ENCODE measurements around the gene IREB2.
A peak's percentile ranks its signal among the peaks of the same experiment; 100 is the strongest.
"Not testable (repeated sequence)": the region's sequence is repeated elsewhere in the genome, so short reads cannot be mapped to it uniquely, and the experiment has no call there.

Gene IREB2

GRCh38 chr15:78492872-78493271 lies 54.9 kb downstream of the IREB2 start:
- no peak for DNase-seq

DNA sequence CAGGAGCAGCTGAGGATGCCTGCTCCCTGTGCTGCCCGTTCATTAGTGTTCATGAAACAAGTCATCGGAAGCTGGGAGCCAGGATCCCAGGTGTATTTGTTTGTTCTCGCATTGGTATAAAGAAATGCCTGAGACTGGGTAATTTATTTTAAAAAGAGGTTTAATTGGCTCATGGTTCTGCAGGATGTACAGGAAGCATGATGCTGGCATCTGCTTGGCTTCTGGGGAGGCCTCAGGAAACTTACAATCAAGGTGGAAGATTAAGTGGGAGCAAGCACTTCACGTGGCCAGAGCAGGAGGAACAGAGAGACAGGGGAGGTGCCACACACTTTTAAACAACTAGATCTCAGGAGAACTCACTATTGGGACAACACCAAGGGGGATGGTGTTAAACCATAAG lies 63.8 kb downstream of the IREB2 start:
- no peak for DNase-seq

DNA sequence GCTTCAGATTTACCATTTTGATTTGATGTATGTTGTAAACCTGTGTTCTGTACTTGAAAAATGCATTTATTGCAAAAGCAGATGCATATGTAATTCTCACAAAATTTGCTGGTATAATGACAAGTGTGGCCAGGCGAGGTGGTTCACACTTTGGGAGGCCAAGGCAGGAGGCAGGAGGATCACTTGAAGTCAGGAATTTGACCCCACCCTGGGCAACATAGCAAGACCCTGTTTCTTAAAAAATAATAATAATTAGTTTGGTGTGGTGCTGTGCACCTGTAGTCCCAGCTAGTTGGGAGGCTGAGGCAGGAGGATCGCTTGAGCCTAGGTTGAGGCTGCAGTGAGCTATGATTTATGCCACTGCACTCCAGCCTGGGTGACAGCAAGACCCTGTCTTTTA lies 64.6 kb downstream of the IREB2 start:
- no peak for DNase-seq

DNA sequence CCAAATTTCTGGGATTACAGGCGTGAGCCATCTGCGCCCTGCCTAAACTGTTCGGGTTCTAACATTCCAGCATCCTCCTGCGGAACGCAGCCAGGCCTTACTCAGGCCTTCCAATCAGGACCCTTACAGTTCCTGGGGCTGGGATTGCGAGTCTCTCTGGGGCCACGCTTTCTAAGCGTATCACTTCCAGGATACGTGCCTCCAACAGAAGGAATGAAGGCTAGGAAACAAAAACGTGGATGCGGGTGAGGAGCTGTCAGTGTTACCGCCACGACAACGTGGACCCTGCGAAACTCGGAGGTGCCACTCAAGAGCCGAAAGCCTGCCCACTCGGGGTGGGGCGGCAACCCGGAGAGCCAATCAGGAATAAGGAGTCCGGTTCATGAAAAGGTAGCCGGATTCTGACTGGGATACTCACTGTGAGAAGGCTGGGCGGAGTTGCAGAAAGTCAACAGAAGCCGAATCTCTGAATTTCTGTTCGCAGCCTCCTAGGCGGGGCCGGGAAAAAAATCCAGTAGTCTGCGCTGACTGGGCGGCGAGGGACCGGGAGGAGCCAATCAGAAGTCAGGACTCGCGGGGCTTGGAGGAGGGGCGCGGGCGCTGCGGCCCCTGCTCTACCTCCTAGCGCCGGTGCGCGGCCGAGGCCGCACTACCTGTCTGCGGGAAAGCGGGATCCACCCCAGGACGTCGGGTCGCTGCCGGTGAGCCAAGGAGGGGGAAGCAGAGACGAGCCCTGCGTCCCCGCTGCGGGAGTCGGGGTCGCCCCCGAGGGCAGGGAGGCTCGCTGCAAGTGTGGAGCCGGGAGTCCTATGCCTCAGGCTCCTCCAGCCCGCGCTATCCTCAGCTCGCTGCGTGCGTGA lies 69.2 kb downstream of the IREB2 start, which contains the start of gene HYKK:
TSS of gene HYKK (plus strand) at position 607 of the 860 bp plus-strand sequence. CDS start 5,512 bp downstream, outside the sequence.
- DNase-seq = peak; percentile 99

GRCh38 chr15:78507831-78508160 lies 69.8 kb downstream of the IREB2 start:
- DNase-seq = peak; percentile 53

DNA sequence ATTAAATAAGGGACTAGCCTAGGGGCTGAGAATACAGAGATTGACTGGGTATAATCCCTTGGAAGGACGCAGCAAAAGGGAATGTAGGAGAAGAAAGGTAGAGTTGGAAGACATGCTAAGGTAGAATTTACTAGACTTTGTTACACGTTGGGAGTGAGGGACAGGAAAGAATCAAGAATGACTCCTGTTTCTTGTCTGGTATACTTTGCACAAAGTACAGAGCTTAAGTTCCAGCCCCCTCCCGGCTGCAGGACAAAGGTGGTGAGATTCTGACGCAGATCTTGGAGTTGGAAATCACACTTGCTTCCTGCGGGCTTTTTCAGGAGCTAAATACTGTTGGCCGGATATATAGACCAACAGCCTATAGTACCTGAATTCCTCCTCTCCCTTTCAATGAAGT lies 70.3 kb downstream of the IREB2 start:
- no peak for DNase-seq

DNA sequence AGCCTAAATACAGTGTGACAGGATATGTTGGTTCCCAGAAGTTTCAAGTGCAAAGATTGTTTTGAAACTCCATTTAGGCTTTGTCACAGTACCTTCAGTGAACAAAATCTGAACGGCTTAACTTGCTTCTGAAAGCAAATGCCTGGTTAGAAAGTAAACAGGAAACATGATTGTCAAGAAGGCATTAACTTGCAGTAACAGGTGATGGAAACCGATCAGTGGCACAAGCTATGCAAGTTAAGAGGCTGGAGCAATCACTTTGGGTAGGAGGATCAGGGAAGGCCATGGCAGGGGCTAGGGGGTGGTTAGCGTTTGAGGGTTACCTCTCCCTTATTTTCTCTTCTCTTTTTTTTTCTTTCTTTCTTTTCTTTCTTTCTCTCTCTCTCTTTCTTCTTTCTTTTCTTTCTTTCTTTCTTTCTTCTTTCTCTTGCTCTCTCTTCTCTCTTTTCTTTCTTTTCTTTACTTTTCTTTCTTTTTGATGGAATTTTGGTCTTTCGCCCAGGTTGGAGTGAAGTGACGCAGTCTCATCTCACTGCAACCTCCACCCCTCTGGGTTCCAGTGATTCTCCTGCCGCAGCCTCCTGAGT lies 71.8 kb downstream of the IREB2 start:
- peak; percentile 28 for DNase-seq

DNA sequence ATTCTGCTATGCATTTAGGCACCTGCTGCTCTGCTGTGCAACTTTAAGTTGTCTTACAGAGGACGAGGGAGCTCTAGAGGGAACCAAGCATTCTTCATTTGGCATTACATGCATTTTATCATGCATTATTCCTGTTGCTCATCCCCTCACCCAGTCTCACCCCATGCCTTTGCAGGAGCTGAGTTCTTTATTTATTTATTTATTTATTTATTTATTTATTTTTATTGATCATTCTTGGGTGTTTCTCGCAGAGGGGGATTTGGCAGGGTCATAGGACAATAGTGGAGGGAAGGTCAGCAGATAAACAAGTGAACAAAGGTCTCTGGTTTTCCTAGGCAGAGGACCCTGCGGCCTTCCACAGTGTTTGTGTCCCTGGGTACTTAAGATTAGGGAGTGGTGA lies 82.0 kb downstream of the IREB2 start:
- DNase-seq = not testable (repeated sequence)

GRCh38 chr15:78524230-78524629 lies 86.2 kb downstream of the IREB2 start:
- DNase-seq = no peak

- no peak for DNase-seq
These were observed 89.3 kb downstream of the IREB2 start for GRCh38 chr15:78527325-78527724.

DNA sequence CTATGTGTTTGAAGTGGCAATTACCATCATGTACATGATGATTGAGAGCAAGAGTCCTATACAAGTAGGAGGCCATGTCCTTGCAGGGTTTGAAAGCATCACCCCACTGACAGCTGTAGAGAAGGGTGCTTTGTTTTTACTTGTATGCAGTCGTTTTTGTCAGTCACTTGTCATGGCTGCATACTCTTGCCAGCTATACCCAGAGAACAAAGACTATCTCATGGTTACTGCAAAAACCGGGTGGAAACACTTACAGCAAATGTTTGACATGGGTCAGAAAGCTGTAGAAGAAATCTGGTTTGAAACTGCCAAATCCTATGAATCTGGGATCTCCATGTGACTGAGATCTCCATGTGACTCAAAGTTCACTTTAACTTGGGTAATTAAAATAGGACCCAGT lies 95.3 kb downstream of the IREB2 start:
- DNase-seq = no peak

DNA sequence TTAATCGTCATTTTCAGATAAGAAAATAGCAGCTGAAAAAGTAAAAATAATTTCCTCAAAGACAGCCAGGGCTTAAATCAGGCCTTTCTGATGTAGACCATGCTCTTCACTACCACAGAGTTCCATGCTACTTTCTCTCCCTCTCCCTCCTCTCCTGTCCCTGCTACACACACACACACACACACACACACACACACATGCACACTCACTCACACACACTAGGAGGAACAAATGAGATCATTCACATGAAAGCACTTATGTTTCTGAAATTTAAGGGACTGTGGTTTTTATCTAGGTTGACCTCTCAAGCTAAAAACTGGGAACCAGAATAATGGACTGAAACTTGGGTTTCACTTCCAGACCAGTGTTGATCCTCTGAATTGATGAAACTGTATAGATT lies 98.1 kb downstream of the IREB2 start:
- DNase-seq = no peak

DNA sequence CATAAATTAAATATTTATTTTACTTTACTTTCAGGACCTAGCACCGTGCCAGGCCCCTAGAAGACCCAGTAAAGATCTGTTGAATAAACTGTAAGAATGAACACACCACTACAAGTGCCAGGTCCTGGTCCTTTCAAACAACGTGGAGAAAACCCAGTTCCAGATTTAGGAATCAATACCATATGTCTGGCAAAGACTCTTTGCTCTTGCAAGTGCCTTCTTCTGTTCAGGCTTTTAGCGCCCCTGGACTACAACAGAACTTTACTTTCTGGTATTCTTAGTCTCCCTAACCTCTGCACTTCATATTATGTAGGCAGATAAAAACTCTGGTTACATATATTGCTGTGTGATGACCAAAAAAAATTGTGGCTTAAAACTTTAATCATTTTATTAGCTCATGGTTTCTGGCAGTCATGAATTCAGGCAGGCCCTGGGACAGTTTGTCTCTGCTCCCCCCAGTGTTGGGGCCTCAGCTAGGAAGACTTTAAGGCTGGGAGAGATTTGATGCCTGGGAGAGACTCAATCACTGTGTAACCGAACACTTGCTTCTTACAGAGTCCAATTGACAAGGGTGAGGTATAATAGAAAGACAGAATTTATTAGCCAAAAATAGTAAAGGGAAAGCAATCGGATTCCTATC lies 99.4 kb downstream of the IREB2 start:
- no peak for DNase-seq

GRCh38 chr15:78538358-78538757 lies 100.3 kb downstream of the IREB2 start:
- DNase-seq = no peak

DNA sequence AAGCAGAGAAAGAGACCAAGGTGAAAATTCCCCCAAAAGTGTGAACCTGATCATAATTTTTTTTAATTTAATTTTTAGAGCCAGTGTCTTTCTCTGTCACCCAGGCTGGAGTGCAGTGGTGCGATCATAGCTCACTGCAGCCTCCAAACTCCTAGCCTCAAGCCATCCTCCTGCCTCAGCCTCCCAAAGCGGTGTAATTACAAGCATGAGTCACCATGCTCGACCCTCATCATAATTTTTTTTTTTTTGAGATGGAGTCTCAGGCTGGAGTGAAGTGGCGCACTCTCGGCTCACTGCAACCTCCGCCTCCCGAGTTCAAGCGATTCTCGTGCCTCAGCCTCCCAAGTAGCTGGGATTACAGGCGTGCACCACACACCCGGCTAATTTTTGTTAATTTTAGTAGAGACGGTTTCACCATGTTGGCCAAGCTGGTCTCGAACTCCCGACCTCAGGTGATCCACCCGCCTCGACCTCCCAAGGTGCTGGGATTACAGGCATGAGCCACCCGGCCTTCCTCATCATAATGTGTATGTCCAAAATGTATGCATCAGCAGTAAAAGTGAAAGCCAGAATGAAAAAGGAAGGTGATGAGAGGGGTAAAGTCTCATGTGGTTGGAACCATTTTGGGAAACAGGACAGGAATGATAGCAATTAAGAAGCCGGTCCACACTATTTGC lies 101.6 kb downstream of the IREB2 start:
- not testable (repeated sequence) for DNase-seq

DNA sequence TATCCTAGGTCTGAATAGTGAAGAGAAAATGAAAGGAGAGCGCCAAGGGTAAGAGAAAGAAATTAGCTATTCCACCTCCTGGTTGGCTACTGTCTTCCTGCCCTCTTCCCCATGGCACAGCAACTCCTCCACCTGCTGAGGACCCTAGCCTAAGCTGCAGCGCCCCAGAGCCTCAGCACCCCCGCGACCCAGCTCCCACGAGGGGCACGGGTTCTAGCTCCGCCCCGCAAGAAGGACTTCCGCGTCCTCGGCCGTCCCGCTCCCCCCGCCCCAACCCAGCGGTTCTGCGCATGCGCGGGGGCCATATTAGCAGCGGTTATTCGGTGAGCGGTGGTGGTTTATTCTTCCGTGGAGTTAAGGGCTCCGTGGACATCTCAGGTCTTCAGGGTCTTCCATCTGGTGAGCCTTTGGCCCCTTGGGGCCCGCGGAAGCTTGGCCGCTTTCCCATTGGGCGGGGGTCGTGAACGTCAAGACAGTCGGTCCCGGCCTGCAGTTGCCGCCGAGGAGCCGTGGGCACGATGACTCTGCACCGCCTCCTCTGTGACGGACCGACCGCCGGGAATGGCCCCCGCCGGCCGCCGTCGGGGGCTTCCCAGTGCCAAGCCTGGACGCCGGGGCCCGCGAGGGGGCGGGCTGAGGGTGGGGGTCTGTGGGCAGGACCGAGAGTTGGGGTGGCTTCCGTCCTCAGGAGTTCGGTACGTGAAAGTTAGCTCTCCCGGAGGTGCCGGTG lies 102.3 kb downstream of the IREB2 start, which contains the start of gene PSMA4:
TSS of gene PSMA4 (plus strand) at position 304 of the 730 bp plus-strand sequence. CDS start 1,484 bp downstream, outside the sequence.
- peak; percentile 94 for DNase-seq

DNA sequence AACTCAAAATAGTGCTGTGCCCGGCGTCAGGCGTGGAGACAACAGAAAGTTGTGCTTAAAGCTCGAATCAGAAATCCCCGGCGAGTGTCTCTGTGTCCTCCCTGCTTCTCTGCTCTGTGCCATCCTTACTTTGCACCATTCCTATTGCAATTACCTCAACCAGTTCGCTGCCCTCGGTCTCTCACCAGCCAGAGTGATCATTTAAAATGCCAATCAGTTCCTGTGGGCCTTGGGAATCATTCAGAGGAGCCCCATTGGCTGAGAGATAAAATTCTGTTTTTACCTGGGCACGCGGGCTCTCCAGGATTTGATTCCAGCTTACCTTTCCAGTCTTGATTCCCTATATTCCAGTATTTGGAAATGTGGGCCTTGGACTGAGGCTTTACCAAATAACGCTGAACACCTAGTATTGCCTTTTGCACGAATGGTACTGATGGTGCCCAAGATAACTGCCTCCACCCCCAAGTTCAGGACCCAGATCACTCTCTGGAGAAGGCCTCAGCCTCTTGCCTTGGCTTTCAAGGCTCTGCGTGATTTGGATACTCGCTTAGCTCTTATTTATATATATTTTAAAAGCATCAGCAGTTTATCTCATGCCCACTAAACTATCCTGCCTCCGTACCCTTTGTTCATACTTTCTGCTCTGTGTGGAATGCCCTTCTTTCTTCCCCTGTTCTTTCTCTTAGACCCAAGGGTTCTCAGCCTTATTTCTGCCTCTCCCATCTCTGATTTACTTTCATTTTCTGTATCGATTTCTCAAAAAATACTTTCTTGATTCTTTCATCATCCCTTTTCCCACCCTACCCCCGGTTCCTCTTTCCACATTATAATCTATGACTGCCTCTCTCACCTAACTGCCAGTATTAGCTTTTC lies 103.1 kb downstream of the IREB2 start:
- no peak for DNase-seq

- no peak for DNase-seq
These were observed 103.7 kb downstream of the IREB2 start for GRCh38 chr15:78541744-78542034.

DNA sequence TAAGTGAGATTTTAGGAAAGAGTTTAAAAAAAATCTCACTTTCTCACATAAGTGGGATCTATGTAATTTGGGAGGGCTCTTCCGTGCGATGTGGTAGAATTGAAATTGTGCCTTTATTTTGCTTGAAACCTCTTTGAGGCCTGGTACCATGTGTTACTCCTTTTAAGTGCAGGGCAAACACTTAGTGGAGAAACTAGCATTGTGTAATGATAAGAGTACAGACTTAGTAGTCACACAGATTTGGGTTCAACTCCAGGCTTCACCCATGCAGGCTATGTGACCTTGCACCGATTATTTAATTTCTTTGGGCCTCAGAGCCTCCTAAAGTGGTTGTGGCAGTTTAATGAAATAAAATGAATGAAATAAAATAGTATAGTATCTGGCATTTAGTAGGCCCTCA lies 104.6 kb downstream of the IREB2 start:
- no peak for DNase-seq

DNA sequence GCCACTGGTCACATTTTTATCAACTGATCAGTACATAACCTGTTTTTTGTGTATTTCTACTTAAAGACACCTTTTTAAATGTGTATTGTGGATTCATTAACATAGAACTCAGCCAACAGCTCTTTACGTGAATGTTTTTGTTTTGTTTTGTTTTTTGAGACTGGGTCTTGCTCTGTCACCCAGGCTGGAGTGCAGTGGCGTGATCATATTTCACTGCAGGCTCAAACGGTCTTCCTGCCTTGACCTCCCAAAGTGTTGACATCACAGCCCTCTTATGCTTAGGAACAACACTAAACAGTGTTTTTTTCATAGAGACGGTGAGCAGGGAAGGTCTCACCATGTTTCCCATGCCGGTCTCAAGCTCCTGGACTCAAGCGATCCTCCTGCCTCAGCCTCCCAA lies 112.2 kb downstream of the IREB2 start:
- no peak for DNase-seq

DNA sequence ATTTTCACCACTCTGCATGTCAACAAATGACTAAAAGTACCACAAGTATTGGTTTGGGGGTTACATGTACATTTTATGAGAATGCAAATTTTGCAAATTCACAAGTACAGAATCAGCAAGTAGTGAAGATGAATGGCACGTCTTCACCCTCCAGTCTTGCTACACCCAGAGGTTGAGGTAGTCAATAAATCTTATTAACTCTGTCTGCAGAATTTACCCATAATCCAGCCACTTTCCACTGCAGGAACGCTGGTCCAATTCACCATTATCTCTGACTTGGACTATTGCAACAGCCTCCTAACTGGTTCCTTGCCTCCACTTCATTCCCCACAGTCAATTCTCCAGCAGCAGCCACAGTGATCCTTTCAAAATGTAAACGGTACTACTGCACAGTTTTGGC lies 112.8 kb downstream of the IREB2 start:
- DNase-seq = no peak

Data from NCI-H82 (cell line).